Measurements from ENCODE around the gene ZW10.

ZW10 gene

GRCh38 chr11:113697756-113698407 lies 75.6 kb downstream of the ZW10 start:
- no peak for DNase-seq

DNA sequence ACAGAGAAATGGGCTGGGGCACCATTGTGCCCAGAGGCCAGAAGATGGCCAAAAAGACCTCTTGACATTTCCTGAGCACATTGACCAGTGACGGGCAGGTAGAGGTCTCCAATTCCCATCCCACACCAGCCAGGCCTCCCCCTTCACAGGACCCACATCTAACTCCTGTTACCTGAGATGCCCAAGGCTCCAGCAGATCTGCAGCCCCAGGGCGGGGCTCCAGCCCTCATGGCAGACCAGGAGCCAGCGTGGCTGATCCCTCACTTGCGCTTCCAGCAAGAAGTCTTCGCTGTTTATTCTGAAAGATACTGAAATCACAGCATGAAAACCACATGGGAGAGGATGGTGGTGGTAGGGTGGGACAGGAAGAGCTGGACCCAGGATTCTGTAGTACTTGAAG lies 76.4 kb downstream of the ZW10 start:
- DNase-seq = no peak

- DNase-seq = no peak
Observed at GRCh38 chr11:113695207-113695606, 78.3 kb downstream of the ZW10 start.

GRCh38 chr11:113694390-113694789 lies 79.1 kb downstream of the ZW10 start:
- no peak for DNase-seq

- no peak for DNase-seq
Observed at GRCh38 chr11:113693030-113693429, 80.5 kb downstream of the ZW10 start.

GRCh38 chr11:113690619-113691569 lies 82.6 kb downstream of the ZW10 start:
- DNase-seq = no peak

DNA sequence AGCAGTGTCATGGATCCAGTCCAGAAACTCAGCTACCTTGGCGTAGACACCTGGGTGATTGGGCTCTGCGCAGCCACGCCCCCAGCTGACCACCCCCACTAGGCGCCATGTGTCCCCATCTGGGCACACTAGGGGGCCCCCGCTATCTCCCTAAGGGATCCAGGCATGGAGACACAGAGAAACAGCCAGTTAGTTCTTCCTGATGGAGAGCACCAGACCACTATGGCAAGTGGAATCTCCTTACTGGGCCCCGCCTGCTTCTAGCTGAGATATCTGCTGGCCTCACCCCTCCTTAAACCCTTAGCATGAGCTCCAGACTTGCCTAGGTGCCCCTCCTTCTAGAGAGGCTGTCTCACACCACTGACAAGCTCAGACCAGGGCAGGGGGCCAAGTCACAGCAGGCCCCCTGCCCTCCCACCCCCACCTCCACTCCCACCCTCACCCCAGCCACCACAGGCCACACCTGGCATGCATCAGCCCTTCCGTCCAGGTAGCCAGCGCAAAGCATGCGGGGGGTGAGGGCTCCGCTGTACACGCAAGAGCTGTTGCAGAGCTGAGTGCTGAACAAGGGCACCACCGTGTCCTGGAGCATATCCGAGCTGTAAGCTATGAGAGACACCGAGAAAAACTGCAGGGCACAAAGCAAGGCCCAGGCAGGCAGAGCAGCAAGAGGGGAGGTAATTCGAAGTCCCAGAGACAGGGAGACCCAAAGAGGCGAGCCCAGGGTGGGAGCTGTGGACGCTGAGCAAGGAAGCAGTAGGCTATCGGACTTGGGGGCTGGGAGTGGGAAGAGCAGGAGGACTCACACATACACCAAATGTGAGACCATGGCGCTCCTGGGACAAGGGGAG lies 83.5 kb downstream of the ZW10 start:
- DNase-seq = no peak

- DNase-seq = no peak
Observed at GRCh38 chr11:113685654-113686359, 87.7 kb downstream of the ZW10 start.

DNA sequence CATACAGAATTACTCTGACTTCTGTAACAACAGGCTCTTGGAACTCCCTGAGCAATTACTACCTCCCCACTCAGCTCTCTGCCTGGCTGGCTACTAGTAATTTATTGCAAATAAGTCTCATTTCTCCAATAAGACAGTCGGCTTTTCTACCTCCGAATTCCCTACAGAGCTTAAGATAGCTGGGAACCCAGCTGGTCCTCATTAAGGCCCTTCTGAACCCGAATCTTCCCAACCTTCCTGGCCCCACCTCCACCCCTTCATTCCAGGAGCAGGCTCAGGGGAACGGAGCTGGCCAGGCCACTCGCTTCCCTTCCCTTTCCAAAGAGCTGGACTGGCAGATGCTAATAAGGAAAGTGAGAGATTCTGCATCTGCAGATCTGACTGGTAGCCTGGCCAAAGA lies 89.0 kb downstream of the ZW10 start:
- no peak for DNase-seq

DNA sequence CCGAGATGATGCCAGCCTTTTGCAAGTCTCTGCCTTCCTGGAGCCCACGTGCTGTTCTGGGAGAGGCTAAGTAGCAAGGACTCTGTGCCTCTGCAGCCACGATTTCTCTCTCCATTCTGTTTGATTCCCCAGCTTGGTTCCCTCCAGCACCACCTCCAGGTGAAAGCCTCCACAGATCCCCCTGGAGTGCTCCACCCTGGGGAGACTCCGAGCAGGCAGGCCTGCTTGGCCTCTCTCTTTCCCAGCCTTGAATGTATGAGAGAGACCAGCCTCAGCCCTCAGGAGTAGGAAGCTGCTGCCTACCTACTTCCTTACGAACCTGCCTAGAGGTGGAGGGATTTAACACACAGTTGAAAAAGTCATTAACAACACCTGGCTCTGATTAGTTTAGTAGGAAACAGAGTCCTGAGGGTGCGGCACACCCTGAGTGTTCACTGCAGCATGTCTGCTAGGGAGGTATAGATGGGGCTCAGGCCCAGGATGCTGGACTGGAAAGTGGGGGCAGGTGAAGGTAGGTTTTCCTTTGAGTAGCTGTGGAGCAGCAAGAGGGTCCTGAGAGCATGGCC lies 89.9 kb downstream of the ZW10 start:
- no peak for DNase-seq

Data from midbrain (tissue), 1 donor.